K562 (cell line): ENCODE results near the gene CYP4B1. TPM values are rescaled to one million over a fixed set of nuclear protein-coding genes. Genes with fewer than 3 reads are reported as not detected.

Experiments used
- ATAC-seq: fragments of 200-7000 bp; cut with Tn5 transposase; 3 replicates; pipeline ENCODE4 v1.9.1; 2020; ENCODE audit warnings: moderate library complexity
- BruUV-seq: library from RNA; stranded (reverse); fragments of 400-500 nt; replicated peaks from 2 replicates; lab custom pipeline; 2021; lab: Mats Ljungman, UMichigan
- CTCF ChIA-PET: fragments of 300-600 bp; formaldehyde crosslinking; extraction: SDS; loops from one replicate; lab custom pipeline; 2021; ENCODE audit warnings: low intra/inter-chr PET ratio; lab: Yijun Ruan, JAX
- POLR2A ChIA-PET: fragments of 300-600, 350-650 bp; sonication (Branson Sonifier 250); formaldehyde crosslinking; extraction: SDS; loops from one replicate; lab custom pipeline; 2021; ENCODE audit warnings: antibody characterized with exemption, inconsistent platforms; lab: Yijun Ruan, JAX
- DNase-seq, 4 experiments: peaks; one replicate each; pipeline versions ENCODE4 v3.0.0 to v3.0.0-alpha.2; 2011 to 2018; ENCODE audit warnings: low spot score in 3 of 4, mixed read lengths in 3 of 4; ENCODE audit errors: extremely low read depth in 1 of 4
- FAIRE-seq: peaks from 2 replicates; lab custom pipeline; 2011; peaks lifted over from hg19 to GRCh38; lab: Jason Lieb, UNC
- H2AFZ ChIP-seq: 2 replicates; pipeline ENCODE4 v1.6.0; 2011; ENCODE audit warnings: low read depth, low read length, control low read depth, inconsistent platforms
- H3K27ac ChIP-seq: fragments of 200-600 bp; 3 replicates; pipeline ENCODE4 v1.8.0; 2011; ENCODE audit warnings: low read depth, mild to moderate bottlenecking, control low read depth, inconsistent platforms, low read length, moderate library complexity, mixed read lengths; ENCODE audit errors: extremely low read depth
- H3K27me3 ChIP-seq, 2 experiments: fragments of 300-600 bp in 1 of 2; 2 replicates in 1 of 2; 3 replicates in 1 of 2; pipeline versions ENCODE4 v1.6.0 to v1.8.0; 2011; ENCODE audit warnings: inconsistent platforms in 2 of 2, low read length in 2 of 2, mild to moderate bottlenecking in 1 of 2, mixed read lengths in 1 of 2, moderate library complexity in 1 of 2; ENCODE audit not compliant: control insufficient read depth in 2 of 2, insufficient read depth in 2 of 2
- H3K36me3 ChIP-seq: fragments of 300-600 bp; 3 replicates; pipeline ENCODE4 v1.8.0; 2011; ENCODE audit warnings: mild to moderate bottlenecking, low read length, inconsistent platforms; ENCODE audit not compliant: control insufficient read depth, insufficient read depth
- H3K4me1 ChIP-seq, 2 experiments: fragments of 200-600 bp in 1 of 2; replicated peaks in 1 of 2; 2 replicates in 1 of 2; 3 replicates in 1 of 2; pipeline versions ENCODE4 v1.5.1 to v1.8.0; 2011; ENCODE audit warnings: inconsistent platforms in 2 of 2, low read length in 2 of 2, mild to moderate bottlenecking in 1 of 2, mixed read lengths in 1 of 2, moderate library complexity in 1 of 2; ENCODE audit not compliant: control insufficient read depth in 2 of 2, insufficient read depth in 2 of 2
- H3K4me2 ChIP-seq: 2 replicates; pipeline ENCODE4 v1.6.1; 2011; ENCODE audit warnings: low read length, control low read depth, inconsistent platforms, mixed read lengths; ENCODE audit not compliant: insufficient read depth
- H3K4me3 ChIP-seq: fragments of 200-600 bp; sonication (generic), shearing (Covaris generic); 2 replicates; pipeline ENCODE4 v1.5.1; 2016; ENCODE audit warnings: control low read depth, inconsistent platforms
- H3K79me2 ChIP-seq: fragments of 200-600 bp; 3 replicates; pipeline ENCODE4 v1.8.0; 2011; ENCODE audit warnings: low read length, inconsistent platforms; ENCODE audit not compliant: control insufficient read depth, insufficient read depth
- H3K9ac ChIP-seq, 2 experiments: 2 replicates each; pipeline versions ENCODE4 v1.6.0 to v1.6.1; 2011; ENCODE audit warnings: low read depth in 2 of 2, low read length in 2 of 2, control low read depth in 1 of 2, inconsistent platforms in 1 of 2, mild to moderate bottlenecking in 1 of 2, mixed read lengths in 1 of 2; ENCODE audit not compliant: insufficient read depth in 1 of 2
- H3K9me1 ChIP-seq: one replicate; pipeline ENCODE4 v1.6.0; 2011; ENCODE audit warnings: inconsistent platforms, mild to moderate bottlenecking, low read length, moderate library complexity; ENCODE audit not compliant: control insufficient read depth, insufficient read depth
- H3K9me3 ChIP-seq: replicated peaks from 2 replicates; pipeline ENCODE4 v1.5.1; 2011; ENCODE audit warnings: low read depth, low read length, inconsistent platforms; ENCODE audit not compliant: control insufficient read depth, insufficient read depth
- H4K20me1 ChIP-seq: replicated peaks from 2 replicates; pipeline ENCODE4 v1.6.1; 2011; ENCODE audit warnings: low read length, inconsistent platforms, mixed read lengths; ENCODE audit not compliant: control insufficient read depth, insufficient read depth
- ATF6 ChIP-seq: sonication (generic); formaldehyde crosslinking; IDR thresholded peaks from 2 replicates; pipeline ENCODE4 v1.4.0; 2020; ENCODE audit warnings: mild to moderate bottlenecking, missing genetic modification reagents
- ETV1 ChIP-seq: fragments of 450-650 bp; conservative IDR thresholded peaks from 2 replicates; pipeline ENCODE4 v1.6.1; 2016; ENCODE audit warnings: missing genetic modification characterization, control low read depth, low read depth, missing compliant biosample characterization
- NR2C1 ChIP-seq, 2 experiments: fragments of 450-650 bp; IDR thresholded peaks; 2 replicates each; pipeline ENCODE4 v1.6.1; 2017; ENCODE audit warnings: mild to moderate bottlenecking in 2 of 2, antibody characterized with exemption in 1 of 2, inconsistent platforms in 1 of 2, missing compliant biosample characterization in 1 of 2, missing genetic modification characterization in 1 of 2
- PRMT5 ChIP-seq: sonication (generic); formaldehyde crosslinking; IDR thresholded peaks from 2 replicates; pipeline ENCODE4 v1.5.0; 2020; ENCODE audit warnings: missing genetic modification reagents
- PURB ChIP-seq: sonication (generic); formaldehyde crosslinking; IDR thresholded peaks from 2 replicates; pipeline ENCODE4 v1.9.0; 2021; ENCODE audit warnings: low read depth, mild to moderate bottlenecking, missing genetic modification reagents
- RAD21 ChIP-seq, 2 experiments: fragments of 250-450 bp in 1 of 2; fragments of 450-650 bp in 1 of 2; sonication (Bioruptor Pico) in 1 of 2; formaldehyde crosslinking in 1 of 2; IDR thresholded peaks in 1 of 2; conservative IDR thresholded peaks in 1 of 2; 2 replicates each; pipeline versions ENCODE4 v1.4.0 to v1.8.0; 2020 to 2022; ENCODE audit warnings: mild to moderate bottlenecking in 2 of 2, moderate library complexity in 1 of 2
- TBP ChIP-seq: optimal IDR thresholded peaks from 2 replicates; pipeline ENCODE3; 2011; ENCODE audit warnings: low read depth, low read length, improper control_type of control experiment
- ZBTB34 ChIP-seq: fragments of 250-450 bp; sonication (Bioruptor Pico); IDR thresholded peaks from 2 replicates; pipeline ENCODE4 v1.8.0; 2021; ENCODE audit warnings: mild to moderate bottlenecking, moderate library complexity
- ZBTB49 ChIP-seq: sonication (generic); formaldehyde crosslinking; IDR thresholded peaks from 2 replicates; pipeline ENCODE4 v1.8.0; 2022; ENCODE audit warnings: missing genetic modification reagents, mild to moderate bottlenecking, borderline replicate concordance
- WGBS: fragments of 100-300 bp; shearing (Covaris generic); methylation state at CpG from one replicate; pipeline ENCODE4 v1.1.6; 2016; ENCODE audit warnings: low coverage, mixed read lengths; ENCODE audit not compliant: insufficient coverage; ENCODE audit errors: missing lambda C conversion rate; 5-methylcytosine and 5-hydroxymethylcytosine counted together
- in situ Hi-C: fragments of 300-500 bp; cut with MboI; formaldehyde crosslinking; loops from 4 replicates; pipeline ENCODE4 v1.15.0; 2018; ENCODE audit warnings: inconsistent platforms, mixed read lengths
- intact Hi-C: fragments of 100-400 bp; cut with micrococcal nuclease; formaldehyde crosslinking; loops from 2 replicates; pipeline ENCODE4 v1.14.2; 2022
- polyA plus RNA-seq, 8 experiments: library from polyadenylated mRNA; depleted of rRNA in 4 of 8; stranded (reverse) in 5 of 8; unstranded in 3 of 8; fragments of >200 nt; fragmentation: Nextera tagmentation in 2 of 8; fragmentation: Illumina TruSeq in 1 of 8; extraction: Ambion mirVana in 2 of 8; extraction: Trizol in 1 of 8; gene quantifications; 2 replicates each; pipeline versions ENCODE4 v1.2.1 to v1.2.3, GENCODE V29; 2011 to 2014; ENCODE audit warnings: inconsistent platforms in 1 of 8, missing spikeins in 1 of 8
- total RNA-seq, 7 experiments: library from RNA; depleted of rRNA in 6 of 7; stranded (reverse); fragments of >200 nt in 6 of 7; fragmentation: Illumina TruSeq in 2 of 7; extraction: Trizol in 2 of 7; gene quantifications; 2 replicates each; pipeline versions ENCODE4 v1.2.1 to v1.2.3, GENCODE V29; 2011 to 2021; ENCODE audit warnings: low replicate concordance in 1 of 7
- TF ChIP-seq, protein P1 (sequence below): fragments of 150-350 bp; conservative IDR thresholded peaks from 2 replicates; pipeline ENCODE4 v1.6.1; 2014; ENCODE audit warnings: low read length

CYP4B1 gene
- total and polyA plus RNA-seq, 9 of the 15 experiments (the other 6 are each of a cell fraction or from before 2014, with no cell fraction given): 0.69 TPM; not detected in 8

DNA sequence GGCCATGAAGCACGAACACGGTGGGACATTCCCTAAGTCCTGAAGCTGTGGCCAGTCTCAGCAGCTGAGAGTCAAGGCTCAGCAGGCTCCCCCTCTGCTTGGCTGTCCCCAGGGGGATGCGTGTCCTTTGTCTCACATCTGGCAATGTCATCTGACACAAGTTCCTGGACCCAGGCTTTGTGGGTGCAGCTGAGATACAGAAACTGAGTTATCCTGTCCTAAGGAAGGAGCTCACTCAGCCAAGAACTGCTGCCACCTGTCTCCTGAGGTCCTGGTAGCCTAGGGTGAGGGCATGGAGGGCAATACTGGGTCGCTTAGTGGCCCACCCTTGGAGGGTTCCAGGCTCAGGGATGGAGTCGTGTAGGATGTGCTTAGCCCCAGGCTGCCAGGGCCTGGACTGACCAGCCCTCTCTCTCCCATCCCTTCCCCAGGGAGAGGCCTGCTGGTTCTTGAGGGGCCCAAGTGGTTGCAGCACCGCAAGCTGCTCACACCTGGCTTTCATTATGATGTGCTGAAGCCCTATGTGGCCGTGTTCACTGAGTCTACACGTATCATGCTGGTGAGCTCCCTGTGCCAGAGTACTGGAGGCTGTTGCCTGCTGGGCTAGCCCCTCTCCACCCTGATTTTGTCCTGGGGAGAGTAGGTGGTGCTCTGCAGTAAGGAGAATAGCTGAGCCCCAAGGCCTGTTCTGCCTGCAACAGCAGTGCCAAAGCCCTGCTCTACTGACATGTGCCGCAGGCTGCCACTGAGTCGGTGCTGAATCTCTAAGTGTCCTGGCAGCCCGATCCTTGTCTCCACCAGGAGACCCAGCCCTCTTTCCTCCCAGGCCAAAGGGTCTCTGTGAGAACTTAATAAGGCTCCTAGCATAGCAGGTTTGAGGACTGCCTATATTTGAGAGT, 13.5 kb downstream of the CYP4B1 start:
- Histone ChIP-seq H3K4me2 (no peak overlapping the region), H3K36me3 (no peaks in the 10 kb centered on the region), H3K9me1 (no peaks in the 10 kb centered on the region), H4K20me1 (peaks cover 6% of the 10 kb centered on the region; the same call in 1 of the 2 replicates), H3K4me3 (no peak overlapping the region), H3K4me1 (no peaks in the 10 kb centered on the region), H3K79me2 (no peaks in the 10 kb centered on the region), H3K27me3 (peaks cover 2 to 22% of the 10 kb centered on the region in 2 experiments; a peak in 4 of 5 replicates), H3K9ac (no peak overlapping the region; a peak in 1 of 4 replicates), H2AFZ (no peak overlapping the region), H3K9me3 (no peaks in the 10 kb centered on the region), H3K27ac (no peak overlapping the region)
- ATAC-seq (no peak; the same call in 2 of the 3 replicates), FAIRE-seq (no peak), DNase-seq (no peak)
- in situ Hi-C loops: no loop called here
- no TSS peak for BruUV-seq
- ChIA-PET CTCF (no interaction called here), POLR2A (interaction anchor here (1.1 to 1.2 kb wide), 2 partner anchors 10 to 13 kb away, joined by 3 to 4 read pairs; partner anchors contain the start of gene CYP4B1)
- WGBS: 0% methylated on average over 11 of the region's 11 CpGs
- intact Hi-C loops: no loop called here
- no peak for TF ChIP-seq ZBTB34 (CRISPR knock-in tag)
- TF ChIP-seq PRMT5: no peak
- no peak for TF ChIP-seq ATF6 (CRISPR knock-in tag)
- no peak for TF ChIP-seq NR2C1 (IDR thresholded peaks at IDR 0.05)
- no peak for TF ChIP-seq NR2C1 (tag; IDR thresholded peaks at IDR 0.05)
- TF ChIP-seq TBP: no peak
- TF ChIP-seq, protein P1, sequence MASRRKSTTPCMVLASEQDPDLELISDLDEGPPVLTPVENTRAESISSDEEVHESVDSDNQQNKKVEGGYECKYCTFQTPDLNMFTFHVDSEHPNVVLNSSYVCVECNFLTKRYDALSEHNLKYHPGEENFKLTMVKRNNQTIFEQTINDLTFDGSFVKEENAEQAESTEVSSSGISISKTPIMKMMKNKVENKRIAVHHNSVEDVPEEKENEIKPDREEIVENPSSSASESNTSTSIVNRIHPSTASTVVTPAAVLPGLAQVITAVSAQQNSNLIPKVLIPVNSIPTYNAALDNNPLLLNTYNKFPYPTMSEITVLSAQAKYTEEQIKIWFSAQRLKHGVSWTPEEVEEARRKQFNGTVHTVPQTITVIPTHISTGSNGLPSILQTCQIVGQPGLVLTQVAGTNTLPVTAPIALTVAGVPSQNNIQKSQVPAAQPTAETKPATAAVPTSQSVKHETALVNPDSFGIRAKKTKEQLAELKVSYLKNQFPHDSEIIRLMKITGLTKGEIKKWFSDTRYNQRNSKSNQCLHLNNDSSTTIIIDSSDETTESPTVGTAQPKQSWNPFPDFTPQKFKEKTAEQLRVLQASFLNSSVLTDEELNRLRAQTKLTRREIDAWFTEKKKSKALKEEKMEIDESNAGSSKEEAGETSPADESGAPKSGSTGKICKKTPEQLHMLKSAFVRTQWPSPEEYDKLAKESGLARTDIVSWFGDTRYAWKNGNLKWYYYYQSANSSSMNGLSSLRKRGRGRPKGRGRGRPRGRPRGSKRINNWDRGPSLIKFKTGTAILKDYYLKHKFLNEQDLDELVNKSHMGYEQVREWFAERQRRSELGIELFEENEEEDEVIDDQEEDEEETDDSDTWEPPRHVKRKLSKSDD: no peak
- no peak for TF ChIP-seq ETV1 (tag)
- TF ChIP-seq RAD21 (CRISPR knock-in tag; conservative IDR thresholded peaks at IDR 0.05 in 1 of 2, IDR thresholded peaks at IDR 0.05 in 1 of 2): no peak
- TF ChIP-seq PURB (CRISPR knock-in tag): no peak
- TF ChIP-seq ZBTB49 (CRISPR knock-in tag): no peak
